Activated T-cell treated with anti-CD3 and anti-CD28 coated beads for 1 hour (primary cell): ENCODE results near the gene CCR1.
"Not testable (repeated sequence)": the region's sequence is repeated elsewhere in the genome, so short reads cannot be mapped to it uniquely, and the experiment has no call there.

Experiments used
- DNase-seq: peaks from one replicate; pipeline ENCODE4 v3.0.0-alpha.2; 2020; ENCODE audit warnings: low read depth

Gene CCR1

GRCh38 chr3:46168583-46169345 lies 39.3 kb downstream of the CCR1 start:
- DNase-seq: no peak

DNA sequence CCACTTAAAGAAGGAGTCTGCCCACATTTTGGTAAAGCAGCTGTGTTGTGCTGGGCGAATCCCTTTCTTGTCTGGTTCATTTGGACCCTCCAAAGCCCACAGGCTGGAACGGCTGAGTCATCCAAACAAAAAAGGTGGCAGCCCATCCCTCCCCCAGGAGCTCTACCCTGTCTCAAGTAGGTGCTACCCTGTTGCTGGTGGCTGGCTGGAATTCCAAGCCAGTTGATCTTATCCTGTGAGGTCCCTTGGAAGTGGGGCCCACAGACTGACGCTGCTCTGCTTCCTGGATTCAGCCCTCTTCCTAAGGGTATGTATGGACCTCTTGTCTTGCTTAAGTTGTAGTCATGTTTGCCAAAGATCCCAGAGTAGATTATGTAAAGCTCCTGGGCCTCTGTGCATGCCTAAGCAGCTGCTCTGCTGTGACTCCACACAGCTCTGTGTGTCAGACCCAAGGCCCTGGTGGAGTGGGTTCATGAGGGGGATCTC lies 44.5 kb downstream of the CCR1 start:
- DNase-seq: no peak

DNA sequence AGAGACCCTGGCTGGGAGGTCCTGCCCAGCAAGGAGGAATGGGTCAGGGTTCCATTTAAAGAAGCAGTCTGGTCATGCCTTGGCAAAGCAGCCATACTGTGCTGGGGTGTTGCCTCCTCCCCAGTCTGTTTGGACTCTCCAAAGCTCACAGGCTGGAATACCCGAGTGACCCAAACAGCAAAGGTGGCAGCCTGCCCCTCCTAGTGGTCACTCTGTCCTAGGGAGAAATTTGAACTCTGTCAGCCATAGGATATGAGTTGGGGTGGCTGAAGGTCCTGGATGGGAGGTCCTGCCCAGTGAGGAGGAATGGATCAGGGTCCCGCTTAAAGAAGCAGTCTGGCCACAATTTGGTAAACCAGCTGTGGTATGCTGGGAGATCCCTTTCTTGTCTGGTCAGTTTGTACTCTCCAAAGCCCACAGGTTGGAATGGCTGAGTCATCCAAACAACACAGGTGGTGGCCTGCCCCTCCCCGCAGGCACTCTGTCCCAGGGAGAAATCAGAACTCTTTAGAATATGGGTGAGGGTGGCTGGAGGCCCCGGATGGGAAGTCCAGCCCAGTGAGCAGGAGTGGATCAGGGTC lies 45.0 kb downstream of the CCR1 start:
- no peak for DNase-seq

GRCh38 chr3:46157685-46158084 lies 50.4 kb downstream of the CCR1 start:
- not testable (repeated sequence) for DNase-seq

DNA sequence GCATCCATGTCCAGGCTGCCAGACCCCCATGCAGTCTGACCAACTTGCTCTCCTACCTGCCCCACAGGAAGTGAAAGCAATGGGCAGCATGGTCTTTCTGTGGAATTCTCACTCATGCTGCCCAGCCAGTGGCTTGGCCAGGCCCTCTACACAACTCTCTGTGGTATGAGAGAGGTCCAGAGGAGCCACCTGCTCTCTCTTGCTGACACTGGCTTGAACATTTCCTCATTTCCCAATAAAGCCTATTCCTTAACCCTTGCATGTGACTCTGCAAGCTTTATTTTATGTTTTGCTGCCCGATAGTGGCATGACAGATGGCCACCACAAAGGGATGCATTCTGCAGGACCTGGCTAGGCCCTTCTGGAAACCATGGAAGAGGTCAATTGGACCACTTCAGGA lies 53.8 kb downstream of the CCR1 start:
- DNase-seq: no peak
